HG03280 (cell line): Measurements from ENCODE around the gene ZMAT5.

Source experiments
- ATAC-seq: cut with Tn5 transposase; IDR thresholded peaks from one replicate; pipeline ENCODE4 v1.9.1; 2021; ENCODE audit warnings: mild to moderate bottlenecking, moderate library complexity; ENCODE audit not compliant: unreplicated experiment

Gene ZMAT5

GRCh38 chr22:29692327-29692640 is 74.5 kb downstream of the ZMAT5 start:
- no peak for ATAC-seq

- no peak for ATAC-seq
These were observed 75.0 kb downstream of the ZMAT5 start for GRCh38 chr22:29691636-29692326.

GRCh38 chr22:29690476-29690875 is 76.3 kb downstream of the ZMAT5 start:
- no peak for ATAC-seq

GRCh38 chr22:29689880-29690213 is 77.0 kb downstream of the ZMAT5 start:
- no peak for ATAC-seq

GRCh38 chr22:29689206-29689879 is 77.5 kb downstream of the ZMAT5 start:
- no peak for ATAC-seq

GRCh38 chr22:29684244-29684643 is 82.6 kb downstream of the ZMAT5 start:
- ATAC-seq = no peak

GRCh38 chr22:29683536-29683935 is 83.3 kb downstream of the ZMAT5 start:
- ATAC-seq = no peak
